LNCAP (cell line): ENCODE measurements around the gene VPS13C.

Experiments
- CTCF ChIP-seq: fragments of 450-650 bp; IDR thresholded peaks from 2 replicates; pipeline ENCODE4 v1.5.1; 2017; ENCODE audit warnings: mild to moderate bottlenecking

The VPS13C gene

DNA sequence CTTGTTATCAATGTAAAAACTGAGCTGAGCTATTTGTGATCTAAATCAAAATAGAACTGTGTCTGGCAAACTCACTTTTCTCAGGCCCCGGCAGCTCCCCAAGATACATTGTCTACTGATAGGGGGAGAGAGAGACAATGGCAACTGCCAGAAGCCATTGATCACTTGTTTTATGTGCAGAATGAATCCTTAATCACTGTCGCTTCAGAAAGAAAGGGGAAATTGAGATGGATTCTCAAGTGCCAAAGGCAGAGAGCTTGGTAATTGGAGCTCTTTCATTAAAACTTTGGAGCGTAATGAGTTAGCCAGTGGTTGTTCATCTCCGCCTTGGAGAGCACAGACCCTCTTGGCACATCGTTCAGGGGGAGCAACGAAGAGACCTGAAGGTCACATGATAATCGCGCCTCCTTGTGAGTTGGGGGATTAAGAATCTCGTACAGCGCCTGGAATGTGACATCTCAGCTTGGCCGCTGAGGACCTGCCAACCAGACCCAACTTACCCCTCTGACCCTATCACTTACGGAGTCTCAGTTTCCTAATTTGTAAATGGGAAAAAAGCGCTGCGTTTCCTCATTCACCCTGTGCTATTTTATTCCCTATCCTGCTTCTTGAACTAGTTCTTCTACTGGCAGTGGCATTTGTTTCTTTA is 252.8 kb downstream of the VPS13C start:
- TF ChIP-seq CTCF = no peak
